NCI-H1105 (cell line): ENCODE data around the gene HLA-DQA2.
"Not testable (repeated sequence)": the region's sequence is repeated elsewhere in the genome, so short reads cannot be mapped to it uniquely, and the experiment has no call there.

Experiments
- DNase-seq: peaks from one replicate; lab custom pipeline; 2025; lab: John Stamatoyannopoulos, UW

Gene HLA-DQA2

DNA sequence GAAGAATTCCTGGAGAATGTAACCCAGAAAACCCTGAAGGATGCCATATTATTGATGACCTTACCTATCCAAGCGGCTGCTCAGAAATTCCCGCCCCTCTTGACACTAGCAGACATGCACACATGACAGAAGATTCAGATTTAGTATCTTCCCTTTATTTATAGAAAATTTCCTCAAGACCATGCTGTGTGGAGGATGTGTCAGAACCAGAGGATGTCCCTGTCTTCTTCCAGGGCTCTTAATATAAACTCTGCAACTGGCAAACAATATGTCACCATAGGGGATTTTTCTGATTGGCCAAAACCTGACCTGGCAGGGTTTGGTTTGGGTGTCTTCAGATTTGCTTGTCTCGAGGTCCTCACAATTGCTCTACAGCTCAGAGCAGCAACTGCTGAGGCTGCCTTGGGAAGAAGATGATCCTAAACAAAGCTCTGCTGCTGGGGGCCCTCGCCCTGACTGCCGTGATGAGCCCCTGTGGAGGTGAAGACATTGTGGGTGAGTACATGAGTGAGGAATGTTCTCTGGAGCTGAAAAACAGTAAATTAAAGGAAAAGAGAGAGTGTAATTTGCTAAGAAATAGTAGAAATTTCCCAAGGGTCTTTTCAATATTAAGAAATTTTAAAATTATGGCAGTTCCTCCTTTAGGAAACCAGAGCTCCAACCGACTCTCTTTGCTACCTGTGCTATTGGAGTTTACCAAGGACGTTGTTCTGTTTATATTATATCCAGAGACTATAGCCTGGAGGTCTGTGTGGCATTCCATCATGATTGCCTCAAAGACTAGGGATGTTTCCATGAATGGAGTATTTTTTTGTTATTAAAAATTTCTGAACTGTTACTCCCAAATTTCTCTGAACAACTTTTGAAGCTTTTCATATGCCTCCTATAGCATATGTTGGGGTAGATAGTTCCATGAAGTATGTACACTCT is at the start of gene HLA-DQA2:
Gene HLA-DQA2, plus strand, starts transcription at position 361 of the 930 bp plus-strand sequence. Its CDS starts 53 bp downstream, at position 414.
- DNase-seq, result no peak

DNA sequence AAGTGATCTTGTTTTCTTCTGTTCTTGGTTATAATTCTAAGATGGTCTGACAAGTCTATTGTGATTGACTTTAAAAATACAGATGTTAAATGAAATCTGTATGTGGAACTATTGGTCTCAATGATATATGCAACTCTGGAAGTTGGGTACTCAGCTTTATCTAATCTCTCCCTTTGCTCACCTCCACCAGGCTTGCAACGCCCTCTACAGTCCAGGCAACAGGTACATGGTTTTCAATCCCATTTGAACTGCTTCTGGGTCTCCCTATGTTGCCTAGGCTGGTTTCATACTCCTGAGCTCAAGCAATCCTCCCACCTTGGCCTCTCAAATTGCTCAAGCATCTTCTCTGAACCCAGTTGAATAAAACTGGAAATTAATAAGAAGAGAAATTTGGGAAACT is 49.2 kb upstream of the HLA-DQA2 start:
- DNase-seq, result no peak

DNA sequence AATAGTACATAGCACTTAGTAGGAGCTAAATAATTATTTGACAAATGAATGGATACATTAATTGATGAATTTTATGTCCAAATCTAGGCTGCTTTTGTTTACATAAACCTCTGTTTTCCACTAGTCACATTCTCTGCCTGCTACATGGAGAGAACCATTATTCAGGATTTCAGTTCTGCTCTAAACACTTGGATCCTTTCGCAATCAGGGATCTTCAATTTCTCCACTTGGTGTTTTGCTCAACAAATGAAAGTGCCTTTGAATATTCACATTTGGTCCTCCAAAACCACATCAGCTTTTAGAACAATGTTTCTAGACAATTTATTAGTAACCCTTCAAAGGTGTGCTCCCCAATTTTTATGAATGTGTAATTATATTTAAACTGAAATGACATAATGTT is 44.2 kb upstream of the HLA-DQA2 start:
- no peak for DNase-seq

DNA sequence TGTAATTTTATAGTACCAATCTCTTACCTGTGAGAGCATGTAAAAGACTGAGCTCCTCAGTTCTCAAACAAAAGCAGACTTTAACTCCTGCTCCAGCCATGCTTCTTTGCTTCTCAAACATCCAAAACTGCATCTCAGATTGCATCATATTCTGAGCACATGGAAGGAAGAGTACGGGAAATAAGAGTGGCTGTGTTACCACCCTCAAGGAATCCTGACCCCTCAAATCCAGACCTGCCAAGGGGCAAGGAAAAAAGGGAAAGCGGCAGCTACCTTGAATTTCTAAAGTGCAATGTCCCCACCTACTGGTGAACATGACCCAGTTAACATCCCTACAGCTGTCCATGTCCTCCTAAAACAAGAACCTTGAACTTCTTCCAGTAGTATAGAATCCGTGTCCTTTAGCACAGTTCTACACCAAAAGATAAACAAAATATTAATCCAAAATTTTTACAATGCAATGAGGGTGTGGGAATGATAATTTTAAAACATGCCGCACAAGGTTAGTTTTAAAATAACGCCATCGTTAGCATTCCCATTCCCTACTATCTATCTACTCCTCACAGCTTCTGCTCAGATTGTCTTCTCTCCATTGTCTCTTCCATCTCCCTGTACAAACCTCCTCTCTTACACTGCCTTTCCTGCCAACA is 40.7 kb upstream of the HLA-DQA2 start:
- DNase-seq, result peak; percentile 17

DNA sequence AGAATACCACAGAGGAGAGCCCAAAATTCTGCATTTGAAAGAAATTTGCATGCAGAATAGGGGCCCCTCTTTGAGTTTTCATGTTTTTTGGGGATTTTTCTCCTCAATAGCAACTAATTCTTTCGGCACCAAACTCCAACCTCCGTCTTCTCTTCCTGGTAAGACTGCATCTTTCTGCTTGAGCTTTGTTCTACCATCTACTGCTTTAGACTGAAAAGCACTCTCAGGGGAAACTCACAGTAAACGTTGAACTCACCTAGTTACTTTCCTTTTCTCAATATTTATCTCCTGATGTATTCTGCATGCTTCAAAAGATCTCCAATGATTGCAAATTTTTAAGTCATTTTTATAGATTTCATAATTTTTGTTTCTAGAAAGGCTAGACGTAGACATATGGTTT is 37.8 kb upstream of the HLA-DQA2 start:
- DNase-seq, result no peak

DNA sequence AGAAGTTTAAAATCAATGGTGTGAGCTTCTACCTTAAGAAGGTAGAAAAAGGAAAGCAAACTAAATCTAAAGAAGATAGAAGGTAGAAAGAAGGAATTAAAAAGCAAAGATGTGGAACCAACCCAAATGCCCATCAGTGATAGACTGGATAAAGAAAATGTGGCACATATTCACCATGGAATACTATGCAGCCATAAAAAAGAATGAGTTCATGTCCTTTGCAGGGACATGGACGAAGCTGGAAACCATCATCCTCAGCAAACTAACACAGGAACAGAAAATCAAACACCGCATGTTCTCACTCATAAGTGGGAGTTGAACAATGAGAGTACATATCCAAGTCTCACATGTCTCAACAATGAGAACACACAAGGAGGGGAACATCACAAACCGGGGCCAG is 36.0 kb upstream of the HLA-DQA2 start:
- DNase-seq, result not testable (repeated sequence)

DNA sequence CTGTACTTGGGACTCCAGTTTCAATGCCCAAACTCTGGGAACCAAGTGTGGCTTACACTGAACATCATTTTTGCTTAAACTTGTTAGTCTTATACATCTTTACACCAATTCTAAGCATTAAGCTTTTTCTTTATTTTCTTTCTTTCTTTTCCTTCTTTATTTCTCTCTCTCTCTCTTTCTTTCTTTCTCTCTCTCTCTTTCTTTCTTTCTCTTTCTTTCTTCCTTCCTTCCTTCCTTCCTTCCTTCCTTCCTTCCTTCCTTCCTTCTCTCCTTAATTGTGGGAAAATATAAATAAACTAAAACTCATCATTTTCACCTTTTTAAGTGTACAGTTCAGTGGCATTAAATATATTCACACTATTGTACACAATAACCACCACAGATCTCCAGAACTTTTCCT is 31.6 kb upstream of the HLA-DQA2 start:
- DNase-seq, result no peak

DNA sequence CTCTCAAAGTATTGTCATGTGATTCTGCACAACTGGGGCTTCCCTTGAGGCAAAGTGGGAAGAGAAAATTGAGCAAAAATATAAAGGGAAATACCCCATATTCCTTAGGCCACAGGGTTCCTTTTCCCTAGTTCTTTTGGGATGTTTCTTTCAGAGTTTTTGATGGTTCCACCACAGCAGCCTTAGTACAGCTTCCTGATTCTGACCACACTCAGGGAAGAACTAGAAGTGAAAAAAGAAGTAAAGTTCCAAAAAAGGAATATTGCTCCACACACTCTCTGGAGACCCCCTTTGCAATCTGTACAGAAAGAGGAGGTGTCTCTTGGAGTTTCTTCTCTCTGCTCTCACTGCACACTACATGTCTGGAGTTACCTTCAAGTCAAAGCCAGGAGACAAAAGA is 27.9 kb upstream of the HLA-DQA2 start:
- no peak for DNase-seq

DNA sequence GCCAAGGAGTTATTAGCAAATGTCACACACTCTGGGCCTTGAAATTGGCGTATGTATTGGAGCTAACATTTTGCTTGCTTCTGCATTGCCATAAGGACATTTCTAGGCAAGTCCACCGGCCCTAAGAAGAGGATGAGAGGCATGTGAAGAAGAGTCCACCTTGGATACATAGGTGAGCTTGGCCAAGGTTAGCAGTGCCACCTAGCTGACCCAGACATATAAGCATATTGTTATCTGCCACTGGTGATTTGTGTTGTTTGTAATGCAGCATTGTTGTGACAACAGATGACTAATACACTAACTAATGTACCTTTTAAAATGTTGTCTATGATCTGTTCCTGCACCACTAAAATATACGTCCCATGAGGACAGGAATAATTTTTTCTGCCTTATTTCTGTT is 24.8 kb upstream of the HLA-DQA2 start:
- no peak for DNase-seq

DNA sequence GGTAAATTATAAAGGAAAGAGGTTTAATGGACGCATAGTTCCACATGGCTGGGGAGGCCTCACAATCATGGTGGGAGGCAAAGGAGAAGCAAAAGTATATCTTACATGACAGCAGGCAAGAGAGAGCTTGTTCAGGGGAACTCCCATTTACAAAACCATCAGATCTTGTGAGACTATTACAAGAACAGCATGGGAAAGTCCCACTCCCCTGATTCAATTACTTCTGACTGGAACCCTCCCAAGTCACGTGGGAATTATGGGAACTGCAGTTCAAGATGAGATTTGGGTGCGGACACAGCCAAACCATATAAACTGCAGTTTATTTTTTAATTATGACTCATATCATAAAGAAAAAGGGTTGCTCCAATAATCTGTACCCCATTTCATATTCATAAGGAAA is 22.3 kb upstream of the HLA-DQA2 start:
- no peak for DNase-seq

DNA sequence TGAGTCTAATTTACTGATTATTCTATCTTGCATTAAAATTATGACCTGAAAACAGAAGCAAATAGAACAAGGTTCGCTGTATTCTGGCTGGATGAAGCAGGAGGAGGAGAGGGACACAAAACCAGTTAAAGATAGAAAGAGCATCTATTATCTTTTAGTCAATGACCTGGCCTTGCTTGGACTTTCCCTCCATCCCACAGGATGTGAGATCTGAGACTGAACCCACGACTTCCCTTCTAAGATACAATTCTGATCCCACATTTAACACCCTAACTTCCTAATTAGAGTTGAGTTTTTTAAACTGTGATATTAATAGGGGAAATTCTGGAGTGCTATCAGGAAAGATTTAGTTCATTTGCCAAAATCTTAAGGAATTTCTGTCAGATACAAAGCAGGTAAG is 3.1 kb upstream of the HLA-DQA2 start:
- no peak for DNase-seq

DNA sequence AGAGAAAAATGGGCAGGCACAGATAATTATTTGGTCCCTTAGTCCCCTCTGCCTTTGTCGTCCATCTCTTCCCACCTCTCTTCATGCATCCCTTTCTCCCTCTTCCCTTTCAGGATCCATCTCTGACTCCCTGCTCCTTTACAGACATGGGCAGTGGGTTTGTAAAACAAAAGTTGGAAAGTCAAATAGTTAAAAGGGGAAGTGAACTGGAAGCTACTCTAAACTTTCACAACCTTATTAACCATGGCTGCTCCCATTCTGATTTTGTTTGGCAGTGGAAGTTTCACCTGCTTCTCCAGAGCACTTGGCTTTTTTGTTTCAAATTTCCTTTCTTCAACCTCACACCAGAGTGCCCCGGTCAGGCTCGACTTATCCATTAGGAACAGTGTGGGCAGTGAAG is 1.2 kb downstream of the HLA-DQA2 start:
- DNase-seq, result no peak

DNA sequence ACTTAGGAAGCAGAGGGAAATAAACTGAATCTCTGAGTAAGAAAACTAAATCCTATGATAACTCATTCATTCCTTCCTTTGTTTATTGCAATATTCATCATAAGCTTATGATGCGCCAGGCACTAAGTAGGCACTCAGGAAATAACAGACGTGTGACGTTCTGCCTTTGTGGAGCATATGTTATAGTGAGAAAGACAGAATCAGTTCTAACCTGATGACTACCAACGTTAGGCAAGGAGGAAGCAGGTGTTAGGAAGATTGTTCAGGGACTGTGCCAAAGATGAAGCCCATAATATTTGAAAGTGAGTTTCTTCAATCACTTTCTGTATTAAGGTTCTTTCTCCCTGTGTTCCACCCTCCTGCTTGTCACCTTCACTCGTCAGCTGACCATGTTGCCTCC is 3.6 kb downstream of the HLA-DQA2 start:
- no peak for DNase-seq

DNA sequence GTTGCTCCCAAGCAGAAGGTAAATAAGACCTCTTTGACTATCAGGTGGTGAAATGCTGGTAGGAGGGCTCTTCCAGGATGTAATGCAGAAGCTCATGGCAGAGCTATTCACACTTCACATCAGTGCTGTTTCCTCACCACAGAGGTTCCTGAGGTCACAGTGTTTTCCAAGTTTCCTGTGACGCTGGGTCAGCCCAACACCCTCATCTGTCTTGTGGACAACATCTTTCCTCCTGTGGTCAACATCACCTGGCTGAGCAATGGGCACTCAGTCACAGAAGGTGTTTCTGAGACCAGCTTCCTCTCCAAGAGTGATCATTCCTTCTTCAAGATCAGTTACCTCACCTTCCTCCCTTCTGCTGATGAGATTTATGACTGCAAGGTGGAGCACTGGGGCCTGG is 4.5 kb downstream of the HLA-DQA2 start:
- DNase-seq, result not testable (repeated sequence)

DNA sequence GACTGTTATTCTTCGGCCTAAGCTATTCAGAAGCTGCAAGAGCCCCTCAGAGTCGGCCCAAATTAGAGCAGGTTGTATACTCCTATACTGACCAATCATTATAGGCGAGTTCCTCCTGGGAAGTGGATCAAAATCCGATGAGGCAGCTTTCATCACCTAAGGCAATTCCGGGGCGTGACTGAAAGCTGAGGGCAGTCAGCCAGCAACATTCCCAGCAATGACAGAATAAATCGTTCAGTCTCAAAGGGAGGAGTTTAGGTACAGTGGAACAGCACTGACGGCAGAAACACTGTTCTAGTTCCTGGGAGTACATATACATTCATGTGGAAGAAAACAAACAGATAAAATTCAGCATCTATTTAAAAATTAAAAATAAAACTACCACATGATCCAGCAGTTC is 11.4 kb downstream of the HLA-DQA2 start:
- DNase-seq, result no peak

DNA sequence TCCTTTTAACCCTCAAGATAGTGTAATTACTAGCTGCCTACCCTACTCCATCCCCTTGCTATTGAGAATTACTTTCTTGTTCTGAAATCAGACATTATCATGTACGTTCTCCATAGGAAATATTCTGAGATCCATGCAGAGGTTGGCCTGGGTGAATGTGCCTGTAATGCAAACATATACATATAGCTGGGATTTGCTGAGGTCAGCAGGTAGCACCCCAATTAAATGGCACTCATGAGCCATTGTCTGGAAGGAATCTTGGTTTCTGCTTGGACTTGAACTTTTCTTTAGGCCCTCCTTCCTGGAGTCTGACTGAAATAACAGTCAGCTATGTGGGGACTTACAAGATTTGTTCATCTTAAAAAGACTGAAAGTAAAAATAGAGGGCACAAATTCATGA is 18.5 kb downstream of the HLA-DQA2 start:
- no peak for DNase-seq

DNA sequence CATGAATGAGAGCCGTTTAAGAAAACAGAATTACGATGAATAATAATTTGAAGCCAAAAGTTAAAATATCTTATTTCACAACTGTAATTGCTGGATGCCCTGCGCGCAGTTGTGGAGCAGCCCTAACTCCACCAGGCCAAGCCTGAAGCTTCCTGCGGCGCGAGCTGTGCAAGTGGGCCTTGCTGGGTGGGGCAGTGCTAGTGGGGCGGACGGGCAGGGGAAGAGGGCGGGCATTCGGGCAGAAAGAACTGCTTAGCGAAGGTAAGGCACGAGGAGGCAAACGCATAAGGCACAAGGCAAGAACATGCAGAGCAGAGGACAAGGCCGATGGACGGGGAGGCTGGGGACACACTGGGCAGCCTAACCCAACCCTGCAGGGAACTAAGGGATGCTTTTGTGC is 19.9 kb downstream of the HLA-DQA2 start:
- DNase-seq, result no peak

DNA sequence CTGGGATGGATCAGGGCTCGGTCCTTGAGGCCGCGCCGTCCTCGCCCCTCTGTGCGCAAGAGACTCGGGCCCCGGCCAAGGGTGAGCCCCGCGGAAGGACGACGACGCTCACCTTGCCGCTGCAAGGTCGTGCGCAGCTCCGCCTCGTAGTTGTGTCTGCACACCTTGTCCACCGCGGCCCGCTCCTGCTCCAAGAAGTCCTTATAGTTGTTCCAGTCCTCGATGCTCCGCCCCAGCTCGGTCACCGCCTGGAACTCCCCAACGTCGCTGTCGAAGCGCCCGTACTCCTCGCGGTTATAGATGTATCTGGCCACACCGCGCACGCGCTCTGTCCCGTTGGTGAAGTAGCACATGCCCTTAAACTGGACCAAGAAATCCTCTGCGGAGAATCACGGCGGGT is 20.4 kb downstream of the HLA-DQA2 start:
- DNase-seq, result no peak

DNA sequence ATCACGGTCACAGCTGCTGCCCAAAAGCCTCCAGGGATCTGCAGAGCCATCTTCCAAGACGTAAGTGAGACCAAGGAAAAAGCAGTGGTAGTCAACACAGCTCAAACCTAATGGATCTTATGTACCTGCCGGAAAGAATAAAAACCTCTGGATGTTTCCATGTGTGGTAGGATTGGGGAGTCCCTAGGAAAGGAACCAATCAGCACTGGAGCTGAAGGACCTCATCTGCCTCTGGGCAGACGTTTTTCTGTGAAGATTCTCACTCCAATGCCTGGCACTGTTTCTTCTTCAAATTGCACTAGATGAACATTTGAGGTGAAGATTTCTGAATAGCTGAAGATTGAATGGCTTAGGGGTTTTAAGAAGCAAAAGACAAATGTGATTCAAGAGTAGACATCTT is 22.2 kb downstream of the HLA-DQA2 start, which contains the start of gene HLA-DQB2:
Gene HLA-DQB2, minus strand, starts transcription at position 112 of the 400 bp plus-strand sequence. Its CDS starts 62 bp downstream, at position 50.
- no peak for DNase-seq

DNA sequence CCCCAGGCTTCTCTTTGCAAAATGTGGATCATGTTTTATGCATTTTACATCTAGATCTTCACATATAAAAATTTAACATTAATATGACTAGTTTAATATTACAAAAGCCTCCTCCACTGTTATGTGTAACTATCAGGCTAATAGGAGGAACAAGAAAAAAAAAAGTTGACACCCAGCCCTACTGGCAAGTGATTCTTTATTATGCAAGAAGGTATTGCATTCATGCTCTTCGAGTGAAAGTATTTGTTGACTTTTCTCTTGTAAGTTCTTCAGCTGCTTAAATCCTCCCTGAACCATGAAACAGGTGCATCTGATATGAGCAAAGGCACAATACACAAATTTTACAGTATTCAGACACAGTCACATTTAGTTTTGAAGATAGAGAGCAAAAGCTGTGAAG is 22.9 kb downstream of the HLA-DQA2 start:
- no peak for DNase-seq

DNA sequence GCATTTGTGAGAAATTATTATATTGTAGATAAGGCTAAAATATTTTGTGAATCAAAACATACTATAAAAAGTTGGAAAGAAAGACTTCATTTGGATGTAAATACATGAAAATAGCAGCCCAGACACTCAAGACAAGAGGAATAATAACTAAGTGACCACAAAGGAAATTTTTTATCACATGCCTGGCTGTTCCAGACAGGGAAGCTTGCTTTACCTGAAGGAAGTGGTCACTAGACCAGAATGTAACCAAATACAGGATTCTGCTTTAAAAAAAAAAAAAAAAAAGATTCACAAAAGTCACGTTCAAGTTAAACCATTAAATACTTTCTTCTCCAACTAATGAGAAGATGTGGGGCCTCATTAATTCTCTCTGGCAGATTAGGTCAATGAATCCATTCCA is 31.5 kb downstream of the HLA-DQA2 start:
- DNase-seq, result no peak

DNA sequence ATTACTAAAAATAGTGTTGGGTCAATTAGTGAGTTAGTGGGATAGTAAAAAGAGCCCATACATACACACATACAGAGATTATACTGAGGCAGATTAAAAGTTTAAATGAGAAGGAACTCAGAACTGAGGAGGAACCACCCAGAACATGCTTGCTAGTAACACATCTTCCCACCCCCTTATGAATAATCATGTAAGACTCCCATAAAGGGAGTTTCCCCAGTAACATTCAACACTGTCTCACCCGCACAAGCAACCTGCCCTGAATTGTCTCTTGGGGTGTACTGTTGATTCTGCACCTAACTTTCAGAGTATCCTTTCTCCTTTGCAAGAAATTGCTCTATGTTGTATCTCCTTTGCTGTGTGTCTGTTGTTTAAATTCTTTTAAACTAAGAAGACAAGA is 33.2 kb downstream of the HLA-DQA2 start:
- no peak for DNase-seq

DNA sequence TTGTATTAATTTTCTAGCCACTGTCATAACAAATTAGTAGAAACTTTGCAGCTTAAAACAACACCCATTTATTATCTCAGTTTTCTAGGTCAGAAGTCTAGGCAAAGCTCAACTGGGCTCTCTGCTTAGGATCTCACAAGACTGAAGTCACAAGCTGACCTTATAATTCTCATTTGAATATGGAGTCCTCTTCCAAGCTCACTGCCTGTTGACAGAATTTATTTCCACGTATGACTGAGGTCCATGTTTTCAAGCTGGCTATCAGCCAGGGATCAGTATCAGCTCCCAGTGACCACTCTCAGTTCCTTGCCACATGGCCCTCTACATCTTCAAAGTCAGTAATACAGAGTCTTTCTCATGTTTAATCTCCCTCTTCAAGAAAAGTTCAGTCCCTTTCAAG is 33.9 kb downstream of the HLA-DQA2 start:
- no peak for DNase-seq
